BJ (cell line): ENCODE results near the gene TIMD4. TPM values are rescaled to one million over a fixed set of nuclear protein-coding genes. Genes with fewer than 3 reads are reported as not detected.

ENCODE experiments used
- CTCF ChIA-PET: fragments of 350-600 bp; formaldehyde crosslinking; extraction: SDS; loops from one replicate; lab custom pipeline; 2021; ENCODE audit warnings: antibody characterized with exemption, inconsistent platforms; lab: Yijun Ruan, JAX
- POLR2A ChIA-PET: fragments of 300-600 bp; sonication (Branson Sonifier 250); formaldehyde crosslinking; extraction: SDS; loops from one replicate; lab custom pipeline; 2021; ENCODE audit warnings: antibody characterized with exemption; lab: Charles Lee
- DNase-seq: peaks from one replicate; pipeline ENCODE4 v3.0.0-alpha.2; 2011; ENCODE audit warnings: low read depth
- H3K27me3 ChIP-seq: 2 replicates; pipeline ENCODE4 v1.6.0; 2011; ENCODE audit warnings: low read length; ENCODE audit not compliant: control insufficient read depth, insufficient read depth
- H3K36me3 ChIP-seq: 2 replicates; pipeline ENCODE4 v1.5.1; 2011; ENCODE audit warnings: low read length; ENCODE audit not compliant: control insufficient read depth, insufficient read depth
- H3K4me3 ChIP-seq: 2 replicates; pipeline ENCODE4 v1.5.1; 2011; ENCODE audit warnings: low read depth, mild to moderate bottlenecking, control low read depth, low read length
- polyA plus RNA-seq: library from polyadenylated mRNA; depleted of rRNA; stranded (reverse); fragments of >200 nt; gene quantifications from 2 replicates; pipeline ENCODE4 v1.2.3, GENCODE V29; 2011; rRNA removed
- TF ChIP-seq, protein P1 (sequence below): IDR thresholded peaks from 2 replicates; pipeline ENCODE4 v1.5.1; 2011; ENCODE audit warnings: low read depth, mild to moderate bottlenecking, control low read depth, inconsistent platforms, low read length, moderate library complexity; ENCODE audit not compliant: insufficient read depth

Gene TIMD4
- polyA plus RNA-seq, 1 experiment = not detected

DNA sequence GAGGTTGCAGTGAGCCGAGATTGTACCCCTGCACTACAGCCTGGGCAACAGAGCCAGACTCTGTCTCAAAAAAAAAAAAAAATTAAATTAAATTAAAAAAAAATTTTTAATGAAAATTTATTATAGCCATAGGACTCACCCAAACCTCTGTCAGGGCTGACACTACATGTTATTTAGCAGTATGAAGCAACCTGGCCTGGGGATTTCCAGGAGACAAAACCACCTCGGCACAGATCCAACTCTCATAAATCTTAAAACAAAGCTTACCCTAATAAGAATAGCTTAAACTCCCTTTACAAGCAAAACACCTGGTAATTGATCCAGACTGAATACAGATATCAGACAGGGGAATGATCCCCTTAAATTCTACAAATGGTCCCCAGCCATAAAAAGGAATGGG, 74.5 kb downstream of the TIMD4 start:
- no peak for DNase-seq
- POLR2A ChIA-PET = no interaction called here
- Histone ChIP-seq H3K4me3 (no peak overlapping the region), H3K36me3 (no peaks in the 10 kb centered on the region), H3K27me3 (no peaks in the 10 kb centered on the region)
- TF ChIP-seq, protein P1, sequence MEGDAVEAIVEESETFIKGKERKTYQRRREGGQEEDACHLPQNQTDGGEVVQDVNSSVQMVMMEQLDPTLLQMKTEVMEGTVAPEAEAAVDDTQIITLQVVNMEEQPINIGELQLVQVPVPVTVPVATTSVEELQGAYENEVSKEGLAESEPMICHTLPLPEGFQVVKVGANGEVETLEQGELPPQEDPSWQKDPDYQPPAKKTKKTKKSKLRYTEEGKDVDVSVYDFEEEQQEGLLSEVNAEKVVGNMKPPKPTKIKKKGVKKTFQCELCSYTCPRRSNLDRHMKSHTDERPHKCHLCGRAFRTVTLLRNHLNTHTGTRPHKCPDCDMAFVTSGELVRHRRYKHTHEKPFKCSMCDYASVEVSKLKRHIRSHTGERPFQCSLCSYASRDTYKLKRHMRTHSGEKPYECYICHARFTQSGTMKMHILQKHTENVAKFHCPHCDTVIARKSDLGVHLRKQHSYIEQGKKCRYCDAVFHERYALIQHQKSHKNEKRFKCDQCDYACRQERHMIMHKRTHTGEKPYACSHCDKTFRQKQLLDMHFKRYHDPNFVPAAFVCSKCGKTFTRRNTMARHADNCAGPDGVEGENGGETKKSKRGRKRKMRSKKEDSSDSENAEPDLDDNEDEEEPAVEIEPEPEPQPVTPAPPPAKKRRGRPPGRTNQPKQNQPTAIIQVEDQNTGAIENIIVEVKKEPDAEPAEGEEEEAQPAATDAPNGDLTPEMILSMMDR = no peak
- CTCF ChIA-PET = no interaction called here

DNA sequence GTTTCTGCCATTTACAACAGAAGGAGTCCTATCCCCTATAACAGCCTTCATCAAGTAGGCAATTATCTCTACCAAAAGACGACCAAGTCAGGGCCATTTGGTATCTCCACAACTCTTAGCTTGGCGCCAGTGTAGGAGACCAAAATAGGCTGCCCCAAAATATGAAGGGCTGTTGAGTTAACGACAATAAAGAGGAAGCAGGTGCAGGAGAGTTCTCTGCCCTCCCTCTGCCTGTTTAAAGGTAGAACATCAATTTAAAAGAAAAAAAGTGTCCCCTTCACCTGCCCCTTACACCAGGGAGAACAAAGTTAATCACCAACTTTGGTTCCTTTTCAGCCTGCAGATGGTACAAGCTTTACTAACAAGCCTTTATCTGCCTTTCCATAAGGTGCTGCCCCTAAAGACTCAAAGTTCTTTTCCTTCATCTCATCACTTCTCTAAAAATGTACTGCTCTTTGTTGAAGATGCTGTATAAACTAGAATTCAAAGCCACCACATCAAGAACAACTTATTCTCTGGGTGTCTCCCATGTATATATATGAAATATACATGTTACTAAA, 79.6 kb downstream of the TIMD4 start:
- no peaks in the 10 kb centered on the region for H3K27me3 ChIP-seq
- no peaks in the 10 kb centered on the region for H3K36me3 ChIP-seq
- CTCF ChIA-PET = no interaction called here
- no peak overlapping the region for H3K4me3 ChIP-seq
- TF ChIP-seq, protein P1 = no peak
- POLR2A ChIA-PET = no interaction called here
- no peak for DNase-seq

DNA sequence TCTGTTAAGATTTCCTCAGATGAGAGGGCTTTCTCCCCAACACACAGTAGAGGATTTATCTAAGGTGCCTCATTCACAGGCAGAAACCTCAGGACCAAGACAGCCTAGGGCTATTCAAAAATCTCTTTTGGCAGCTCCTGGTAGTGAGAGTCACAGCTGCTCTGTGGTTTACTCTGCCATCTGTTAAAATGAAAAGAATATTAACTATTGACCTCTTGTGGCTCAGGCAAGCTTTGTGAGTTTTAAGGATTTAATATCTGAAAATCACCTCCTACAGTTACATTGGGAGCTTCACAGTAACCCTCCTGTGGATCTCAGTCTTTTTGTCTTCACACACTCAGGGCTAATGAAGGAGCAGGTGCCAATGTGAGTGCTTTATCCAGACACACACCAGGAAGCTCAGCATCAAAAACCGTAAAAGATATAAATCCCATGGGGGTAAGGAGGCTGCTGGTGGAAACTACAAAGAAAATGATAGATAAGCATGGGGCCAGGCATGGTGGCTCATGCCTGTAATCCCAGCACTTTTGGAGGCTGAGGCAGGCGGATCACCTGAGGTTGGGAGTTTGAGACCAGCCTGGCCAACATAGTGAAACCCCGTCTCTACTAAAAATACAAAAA, 83.3 kb downstream of the TIMD4 start:
- no peak for DNase-seq
- TF ChIP-seq, protein P1 = no peak
- ChIA-PET POLR2A (no interaction called here), CTCF (no interaction called here)
- Histone ChIP-seq H3K36me3 (no peaks in the 10 kb centered on the region), H3K27me3 (no peaks in the 10 kb centered on the region), H3K4me3 (no peak overlapping the region)

DNA sequence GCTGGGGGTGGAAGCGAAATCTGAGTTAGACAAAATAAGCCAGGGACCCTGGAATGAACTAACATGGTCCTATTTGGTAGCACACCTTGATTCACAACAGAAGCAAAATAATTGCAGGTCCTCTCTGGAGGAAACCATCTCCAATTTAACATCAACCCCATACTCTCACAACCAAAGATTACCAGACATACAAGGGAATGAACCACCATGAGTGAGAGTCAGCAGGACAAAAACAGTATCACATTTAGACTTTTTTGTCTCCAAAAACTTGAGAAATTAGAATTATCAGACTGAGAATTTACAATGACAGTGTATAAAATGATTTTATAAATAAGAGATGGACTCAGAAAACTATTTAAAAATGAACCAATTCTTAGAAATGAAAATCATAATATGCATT, 91.8 kb downstream of the TIMD4 start:
- no peak for DNase-seq
- Histone ChIP-seq H3K27me3 (no peaks in the 10 kb centered on the region), H3K4me3 (no peak overlapping the region), H3K36me3 (no peaks in the 10 kb centered on the region)
- POLR2A ChIA-PET = no interaction called here
- TF ChIP-seq, protein P1 = no peak
- CTCF ChIA-PET = no interaction called here

DNA sequence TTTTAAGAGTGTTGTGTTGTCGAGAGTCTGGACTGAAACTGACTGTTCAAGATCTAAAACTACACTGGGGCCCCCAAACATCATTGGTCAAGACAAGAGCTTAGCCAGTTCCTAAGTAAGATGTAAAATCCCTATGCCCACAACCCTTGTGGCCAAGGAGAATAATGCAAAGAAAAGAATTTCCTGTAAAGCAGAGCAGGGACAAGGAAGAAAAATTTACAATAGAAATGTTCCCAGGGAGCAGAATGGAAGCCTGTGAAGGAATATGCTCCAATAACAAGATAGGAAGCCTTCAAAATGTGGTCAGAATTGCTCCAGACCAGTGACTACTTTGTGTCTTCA, 92.6 kb downstream of the TIMD4 start:
- CTCF ChIA-PET = no interaction called here
- no peak for DNase-seq
- TF ChIP-seq, protein P1 = no peak
- POLR2A ChIA-PET = no interaction called here
- no peak overlapping the region for H3K4me3 ChIP-seq
- H3K36me3 ChIP-seq = no peaks in the 10 kb centered on the region
- no peaks in the 10 kb centered on the region for H3K27me3 ChIP-seq

Other genes with a start within 250 kb of the TIMD4 start
- 0.06 and 0.13 TPM in 2 replicates for gene PPP1R2B, start 112.9 kb downstream of the TIMD4 start, polyA plus RNA-seq
- gene HAVCR1, start 95.9 kb upstream of the TIMD4 start, polyA plus RNA-seq = not detected in 2 replicates
- gene HAVCR2, start 145.8 kb upstream of the TIMD4 start, polyA plus RNA-seq = 0.05 TPM in 1 of 2 replicates, not detected in the other
- 5.7 and 13.5 TPM in 2 replicates for gene MED7, start 179.6 kb upstream of the TIMD4 start, polyA plus RNA-seq
- not detected in 2 replicates for gene GARIN3, start 203.0 kb upstream of the TIMD4 start, polyA plus RNA-seq
- gene ITK, start 217.6 kb upstream of the TIMD4 start, polyA plus RNA-seq = not detected in 2 replicates